Loucy (cell line): ENCODE data around the gene RNF17.

Source experiments
- CTCF ChIP-seq: fragments of 200-600 bp; sonication (generic); conservative IDR thresholded peaks from 2 replicates; pipeline ENCODE4 v1.5.1; 2014; ENCODE audit warnings: mild to moderate bottlenecking, antibody characterized with exemption, low read length
- EZH2phosphoT487 ChIP-seq: fragments of 200-600 bp; IDR thresholded peaks from 2 replicates; pipeline ENCODE4 v1.6.1; 2018; ENCODE audit warnings: antibody characterized with exemption, mild to moderate bottlenecking, moderate library complexity, borderline replicate concordance

- TF ChIP-seq CTCF (no peak), EZH2phosphoT487 (no peak)
Observed at GRCh38 chr13:24897293-24897692, 133.3 kb downstream of the RNF17 start.
